ENCODE results near the gene CALCB.

GRCh38 chr11:15107730-15108515, 34.5 kb downstream of the CALCB start:
- TF ChIP-seq POLR2AphosphoS5 (IDR thresholded peaks at IDR 0.05; ENCODE audit: low read depth, low read length) (no peak), TAF1 (IDR thresholded peaks at IDR 0.05; ENCODE audit: low read depth, low read length) (no peak), CHD2 (IDR thresholded peaks at IDR 0.05; ENCODE audit: low read length) (no peak), EZH2 (IDR thresholded peaks at IDR 0.05; ENCODE audit: low read depth, low read length, severe bottlenecking) (no peak), POLR2A (IDR thresholded peaks at IDR 0.05; ENCODE audit: control extremely low read depth in 1 of 2, low read depth in 2 of 2, low read length in 2 of 2) (no peak), CTCF (IDR thresholded peaks at IDR 0.05; ENCODE audit: control extremely low read depth in 1 of 3, insufficient read depth in 1 of 3, low read depth in 1 of 3, low read length in 3 of 3) (no peak), GABPA (IDR thresholded peaks at IDR 0.05; ENCODE audit: borderline replicate concordance, insufficient read depth, low read length) (no peak), EP300 (IDR thresholded peaks at IDR 0.05; ENCODE audit: borderline replicate concordance in 1 of 2, low read depth in 2 of 2, low read length in 2 of 2) (no peak), SP4 (IDR thresholded peaks at IDR 0.05; ENCODE audit: low read length) (no peak), MAX (IDR thresholded peaks at IDR 0.05) (no peak), RFX5 (IDR thresholded peaks at IDR 0.05; ENCODE audit: borderline replicate concordance, low read depth, low read length) (no peak), CHD1 (IDR thresholded peaks at IDR 0.05; ENCODE audit: low read depth, low read length) (no peak), USF2 (IDR thresholded peaks at IDR 0.05; ENCODE audit: low read length) (no peak), SRF (IDR thresholded peaks at IDR 0.05; ENCODE audit: low read depth, low read length) (no peak)
